K562 (cell line): Measurements from ENCODE around the gene ALCAM. TPM values are rescaled to one million over a fixed set of nuclear protein-coding genes. Genes with fewer than 3 reads are reported as not detected.

Experiments used
- ATAC-seq: fragments of 200-7000 bp; cut with Tn5 transposase; 3 replicates; pipeline ENCODE4 v1.9.1; 2020; ENCODE audit warnings: moderate library complexity
- BruUV-seq: library from RNA; stranded (reverse); fragments of 400-500 nt; replicated peaks from 2 replicates; lab custom pipeline; 2021; lab: Mats Ljungman, UMichigan
- CTCF ChIA-PET: fragments of 300-600 bp; formaldehyde crosslinking; extraction: SDS; loops from one replicate; lab custom pipeline; 2021; ENCODE audit warnings: low intra/inter-chr PET ratio; lab: Yijun Ruan, JAX
- POLR2A ChIA-PET: fragments of 300-600, 350-650 bp; sonication (Branson Sonifier 250); formaldehyde crosslinking; extraction: SDS; loops from one replicate; lab custom pipeline; 2021; ENCODE audit warnings: antibody characterized with exemption, inconsistent platforms; lab: Yijun Ruan, JAX
- DNase-seq, 4 experiments: peaks; one replicate each; pipeline versions ENCODE4 v3.0.0 to v3.0.0-alpha.2; 2011 to 2018; ENCODE audit warnings: low spot score in 3 of 4, mixed read lengths in 3 of 4; ENCODE audit errors: extremely low read depth in 1 of 4
- FAIRE-seq: peaks from 2 replicates; lab custom pipeline; 2011; peaks lifted over from hg19 to GRCh38; lab: Jason Lieb, UNC
- H2AFZ ChIP-seq: 2 replicates; pipeline ENCODE4 v1.6.0; 2011; ENCODE audit warnings: low read depth, low read length, control low read depth, inconsistent platforms
- H3K27ac ChIP-seq: fragments of 200-600 bp; 3 replicates; pipeline ENCODE4 v1.8.0; 2011; ENCODE audit warnings: low read depth, mild to moderate bottlenecking, control low read depth, inconsistent platforms, low read length, moderate library complexity, mixed read lengths; ENCODE audit errors: extremely low read depth
- H3K27me3 ChIP-seq, 2 experiments: fragments of 300-600 bp in 1 of 2; 2 replicates in 1 of 2; 3 replicates in 1 of 2; pipeline versions ENCODE4 v1.6.0 to v1.8.0; 2011; ENCODE audit warnings: inconsistent platforms in 2 of 2, low read length in 2 of 2, mild to moderate bottlenecking in 1 of 2, mixed read lengths in 1 of 2, moderate library complexity in 1 of 2; ENCODE audit not compliant: control insufficient read depth in 2 of 2, insufficient read depth in 2 of 2
- H3K36me3 ChIP-seq: fragments of 300-600 bp; 3 replicates; pipeline ENCODE4 v1.8.0; 2011; ENCODE audit warnings: mild to moderate bottlenecking, low read length, inconsistent platforms; ENCODE audit not compliant: control insufficient read depth, insufficient read depth
- H3K4me1 ChIP-seq, 2 experiments: fragments of 200-600 bp in 1 of 2; replicated peaks in 1 of 2; 2 replicates in 1 of 2; 3 replicates in 1 of 2; pipeline versions ENCODE4 v1.5.1 to v1.8.0; 2011; ENCODE audit warnings: inconsistent platforms in 2 of 2, low read length in 2 of 2, mild to moderate bottlenecking in 1 of 2, mixed read lengths in 1 of 2, moderate library complexity in 1 of 2; ENCODE audit not compliant: control insufficient read depth in 2 of 2, insufficient read depth in 2 of 2
- H3K4me2 ChIP-seq: 2 replicates; pipeline ENCODE4 v1.6.1; 2011; ENCODE audit warnings: low read length, control low read depth, inconsistent platforms, mixed read lengths; ENCODE audit not compliant: insufficient read depth
- H3K4me3 ChIP-seq: fragments of 200-600 bp; sonication (generic), shearing (Covaris generic); 2 replicates; pipeline ENCODE4 v1.5.1; 2016; ENCODE audit warnings: control low read depth, inconsistent platforms
- H3K79me2 ChIP-seq: fragments of 200-600 bp; 3 replicates; pipeline ENCODE4 v1.8.0; 2011; ENCODE audit warnings: low read length, inconsistent platforms; ENCODE audit not compliant: control insufficient read depth, insufficient read depth
- H3K9ac ChIP-seq, 2 experiments: 2 replicates each; pipeline versions ENCODE4 v1.6.0 to v1.6.1; 2011; ENCODE audit warnings: low read depth in 2 of 2, low read length in 2 of 2, control low read depth in 1 of 2, inconsistent platforms in 1 of 2, mild to moderate bottlenecking in 1 of 2, mixed read lengths in 1 of 2; ENCODE audit not compliant: insufficient read depth in 1 of 2
- H3K9me1 ChIP-seq: one replicate; pipeline ENCODE4 v1.6.0; 2011; ENCODE audit warnings: inconsistent platforms, mild to moderate bottlenecking, low read length, moderate library complexity; ENCODE audit not compliant: control insufficient read depth, insufficient read depth
- H3K9me3 ChIP-seq: replicated peaks from 2 replicates; pipeline ENCODE4 v1.5.1; 2011; ENCODE audit warnings: low read depth, low read length, inconsistent platforms; ENCODE audit not compliant: control insufficient read depth, insufficient read depth
- H4K20me1 ChIP-seq: replicated peaks from 2 replicates; pipeline ENCODE4 v1.6.1; 2011; ENCODE audit warnings: low read length, inconsistent platforms, mixed read lengths; ENCODE audit not compliant: control insufficient read depth, insufficient read depth
- CREB3L1 ChIP-seq: fragments of 450-650 bp; IDR thresholded peaks from 2 replicates; pipeline ENCODE4 v1.6.1; 2014; ENCODE audit warnings: low read depth, mild to moderate bottlenecking, moderate library complexity, borderline replicate concordance
- CTBP1 ChIP-seq: fragments of 450-650 bp; IDR thresholded peaks from 2 replicates; pipeline ENCODE4 v1.6.1; 2016; ENCODE audit warnings: borderline replicate concordance
- E2F8 ChIP-seq: fragments of 450-650 bp; IDR thresholded peaks from 2 replicates; pipeline ENCODE4 v1.7.1; 2018; ENCODE audit warnings: mild to moderate bottlenecking, low read depth; ENCODE audit not compliant: partially characterized antibody
- HDAC6 ChIP-seq: IDR thresholded peaks from 2 replicates; pipeline ENCODE4 v1.6.1; 2012; ENCODE audit warnings: low read depth, mild to moderate bottlenecking, control low read depth, inconsistent platforms, low read length, moderate library complexity
- MCM3 ChIP-seq: fragments of 450-650 bp; IDR thresholded peaks from 2 replicates; pipeline ENCODE4 v1.6.1; 2016
- SIN3B ChIP-seq: fragments of 450-650 bp; IDR thresholded peaks from 2 replicates; pipeline ENCODE4 v1.6.1; 2017; ENCODE audit warnings: low read depth, mild to moderate bottlenecking, moderate library complexity
- SMAD3 ChIP-seq: fragments of 450-650 bp; formaldehyde crosslinking; conservative IDR thresholded peaks from 2 replicates; pipeline ENCODE4 v1.4.0; 2020; ENCODE audit warnings: mild to moderate bottlenecking
- YBX1 ChIP-seq: fragments of 450-650 bp; IDR thresholded peaks from 2 replicates; pipeline ENCODE4 v1.7.1; 2016; ENCODE audit warnings: mild to moderate bottlenecking
- ZFP36 ChIP-seq: fragments of 150-350 bp; IDR thresholded peaks from 2 replicates; pipeline ENCODE4 v1.6.1; 2018; ENCODE audit warnings: low read length, low read depth; ENCODE audit not compliant: partially characterized antibody
- ZNF197 ChIP-seq: fragments of 200-800 bp; sonication (Bioruptor generic); IDR thresholded peaks from 2 replicates; pipeline ENCODE4 v1.6.1; 2016; ENCODE audit warnings: low read depth, missing genetic modification characterization, missing compliant biosample characterization
- WGBS: fragments of 100-300 bp; shearing (Covaris generic); methylation state at CpG from one replicate; pipeline ENCODE4 v1.1.6; 2016; ENCODE audit warnings: low coverage, mixed read lengths; ENCODE audit not compliant: insufficient coverage; ENCODE audit errors: missing lambda C conversion rate; 5-methylcytosine and 5-hydroxymethylcytosine counted together
- in situ Hi-C: fragments of 300-500 bp; cut with MboI; formaldehyde crosslinking; loops from 4 replicates; pipeline ENCODE4 v1.15.0; 2018; ENCODE audit warnings: inconsistent platforms, mixed read lengths
- intact Hi-C: fragments of 100-400 bp; cut with micrococcal nuclease; formaldehyde crosslinking; loops from 2 replicates; pipeline ENCODE4 v1.14.2; 2022
- polyA plus RNA-seq, 8 experiments: library from polyadenylated mRNA; depleted of rRNA in 4 of 8; stranded (reverse) in 5 of 8; unstranded in 3 of 8; fragments of >200 nt; fragmentation: Nextera tagmentation in 2 of 8; fragmentation: Illumina TruSeq in 1 of 8; extraction: Ambion mirVana in 2 of 8; extraction: Trizol in 1 of 8; gene quantifications; 2 replicates each; pipeline versions ENCODE4 v1.2.1 to v1.2.3, GENCODE V29; 2011 to 2014; ENCODE audit warnings: inconsistent platforms in 1 of 8, missing spikeins in 1 of 8
- total RNA-seq, 7 experiments: library from RNA; depleted of rRNA in 6 of 7; stranded (reverse); fragments of >200 nt in 6 of 7; fragmentation: Illumina TruSeq in 2 of 7; extraction: Trizol in 2 of 7; gene quantifications; 2 replicates each; pipeline versions ENCODE4 v1.2.1 to v1.2.3, GENCODE V29; 2011 to 2021; ENCODE audit warnings: low replicate concordance in 1 of 7
- TF ChIP-seq, protein P1 (sequence below): sonication (generic); formaldehyde crosslinking; IDR thresholded peaks from 2 replicates; pipeline ENCODE4 v1.9.0; 2022; ENCODE audit warnings: mild to moderate bottlenecking, missing genetic modification reagents
- TF ChIP-seq, protein P2 (sequence below): fragments of 250-450 bp; sonication (Bioruptor Pico); IDR thresholded peaks from 2 replicates; pipeline ENCODE4 v1.5.0; 2021; ENCODE audit warnings: mild to moderate bottlenecking, moderate library complexity
- TF ChIP-seq, protein P3 (sequence below): sonication (generic); formaldehyde crosslinking; IDR thresholded peaks from 2 replicates; pipeline ENCODE4 v1.8.1; 2023; ENCODE audit warnings: mild to moderate bottlenecking, missing genetic modification reagents, moderate library complexity

Gene ALCAM
- total and polyA plus RNA-seq, 9 of the 15 experiments (the other 6 are each of a cell fraction or from before 2014, with no cell fraction given) = 0.03 to 0.98 (median 0.14) TPM; not detected in 1

DNA sequence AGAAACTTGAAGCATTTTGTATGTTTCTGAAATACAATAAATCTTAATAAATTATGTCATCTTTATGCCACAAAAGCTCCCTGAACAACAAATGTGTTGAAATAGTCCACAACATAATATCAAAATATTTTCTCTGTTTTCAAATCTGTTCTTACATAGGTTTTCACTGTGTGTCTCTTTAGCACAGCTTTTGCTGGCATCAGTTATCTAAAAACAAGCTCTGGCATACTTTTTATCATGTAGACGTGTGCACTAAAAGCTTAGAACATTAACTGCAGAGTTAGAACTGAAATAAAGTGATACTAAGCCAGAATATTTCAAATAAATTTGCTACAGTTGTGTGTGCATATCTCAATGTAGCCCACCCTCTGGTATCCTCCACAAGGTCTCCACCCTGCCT lies 41.8 kb upstream of the ALCAM start:
- no TSS peak for BruUV-seq
- CTCF ChIA-PET = no interaction called here
- FAIRE-seq (no peak), DNase-seq (no peak), ATAC-seq (no peak)
- Histone ChIP-seq H3K27me3 (no peaks in the 10 kb centered on the region), H3K4me3 (no peak overlapping the region), H3K4me1 (no peaks in the 10 kb centered on the region), H3K36me3 (no peaks in the 10 kb centered on the region), H3K9me3 (no peaks in the 10 kb centered on the region), H3K4me2 (no peak overlapping the region), H3K9me1 (no peaks in the 10 kb centered on the region), H3K9ac (no peak overlapping the region), H3K79me2 (no peaks in the 10 kb centered on the region), H3K27ac (no peak overlapping the region), H2AFZ (no peak overlapping the region), H4K20me1 (no peaks in the 10 kb centered on the region)
- WGBS = 0% methylated on average over 1 of the region's 1 CpG
- in situ Hi-C loops (no loop called here), intact Hi-C loops (no loop called here)
- POLR2A ChIA-PET = no interaction called here
- TF ChIP-seq YBX1 (no peak), CREB3L1 (no peak), SMAD3 (no peak), MCM3 (no peak), HDAC6 (no peak), SIN3B (no peak), ZFP36 (no peak), ZNF197 (CRISPR knock-in tag) (no peak), E2F8 (no peak), CTBP1 (no peak)
- TF ChIP-seq, protein P1, sequence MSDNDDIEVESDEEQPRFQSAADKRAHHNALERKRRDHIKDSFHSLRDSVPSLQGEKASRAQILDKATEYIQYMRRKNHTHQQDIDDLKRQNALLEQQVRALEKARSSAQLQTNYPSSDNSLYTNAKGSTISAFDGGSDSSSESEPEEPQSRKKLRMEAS (CRISPR knock-in tag) = no peak
- TF ChIP-seq, protein P2, sequence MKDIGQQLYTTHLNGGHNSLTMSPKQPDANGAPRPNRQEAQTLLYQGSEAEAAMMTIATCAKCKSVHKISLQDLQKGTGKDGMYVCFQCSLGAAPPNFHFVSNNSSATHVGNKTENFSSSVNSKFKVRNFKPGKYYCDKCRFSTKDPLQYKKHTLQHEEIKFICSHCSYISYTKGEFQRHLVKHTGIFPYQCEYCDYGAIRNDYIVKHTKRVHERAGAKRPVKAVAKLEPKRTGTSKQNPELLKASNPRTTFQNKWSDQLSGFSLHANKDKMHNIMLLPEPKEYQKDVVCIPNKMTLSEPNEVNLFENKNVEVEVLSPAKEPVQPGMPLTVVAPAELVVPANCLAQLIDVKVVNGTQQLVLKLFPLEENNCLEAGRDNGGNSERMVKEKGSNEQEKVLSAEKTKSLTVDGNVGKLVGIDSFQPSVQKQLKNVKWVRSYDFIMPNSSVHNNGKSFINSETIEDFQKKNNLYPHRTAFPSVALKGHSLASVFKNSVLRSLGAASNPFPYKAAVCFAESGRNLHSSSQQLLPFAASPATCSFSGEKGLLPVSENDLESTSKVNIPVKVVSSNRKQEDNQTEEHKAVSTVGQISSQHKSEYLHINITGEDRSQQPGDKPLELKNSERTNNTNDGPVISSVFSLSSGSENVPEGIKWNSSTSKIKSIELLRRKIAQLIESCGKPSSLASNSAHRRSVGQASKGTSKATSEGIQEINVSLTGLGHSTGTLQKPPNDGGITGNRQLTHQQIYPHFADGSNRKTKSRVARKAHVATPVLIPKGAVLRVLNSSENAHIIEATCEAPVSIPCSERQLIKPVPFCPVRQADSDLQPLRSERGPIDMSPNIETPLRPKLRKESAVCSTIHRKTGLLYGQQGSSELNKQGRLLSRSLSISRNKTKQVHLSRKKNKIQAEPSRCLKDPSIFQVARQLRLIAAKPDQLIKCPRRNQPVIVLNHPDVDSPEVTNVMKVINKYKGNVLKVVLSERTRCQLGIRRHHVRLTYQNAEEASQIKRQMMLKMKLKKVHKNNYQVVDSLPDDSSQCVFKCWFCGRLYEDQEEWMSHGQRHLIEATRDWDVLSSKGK = no peak
- TF ChIP-seq, protein P3, sequence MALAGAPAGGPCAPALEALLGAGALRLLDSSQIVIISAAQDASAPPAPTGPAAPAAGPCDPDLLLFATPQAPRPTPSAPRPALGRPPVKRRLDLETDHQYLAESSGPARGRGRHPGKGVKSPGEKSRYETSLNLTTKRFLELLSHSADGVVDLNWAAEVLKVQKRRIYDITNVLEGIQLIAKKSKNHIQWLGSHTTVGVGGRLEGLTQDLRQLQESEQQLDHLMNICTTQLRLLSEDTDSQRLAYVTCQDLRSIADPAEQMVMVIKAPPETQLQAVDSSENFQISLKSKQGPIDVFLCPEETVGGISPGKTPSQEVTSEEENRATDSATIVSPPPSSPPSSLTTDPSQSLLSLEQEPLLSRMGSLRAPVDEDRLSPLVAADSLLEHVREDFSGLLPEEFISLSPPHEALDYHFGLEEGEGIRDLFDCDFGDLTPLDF (CRISPR knock-in tag) = no peak
